Breast epithelium (tissue), 4 donors: ENCODE measurements around the gene HDDC3. TPM values are rescaled to one million over a fixed set of nuclear protein-coding genes. Genes with fewer than 3 reads are reported as not detected.

Experiments used
- DNase-seq, 2 donors: peaks; one replicate each; pipeline ENCODE4 v3.0.0-alpha.2; 2019; ENCODE audit warnings: low spot score in 2 of 2
- H3K27ac ChIP-seq, 2 donors: fragments of 200-600 bp; sonication (generic) in 1 of 2; one replicate each; pipeline ENCODE4 v1.5.1; 2016 to 2019; ENCODE audit warnings: mild to moderate bottlenecking in 1 of 2
- H3K27me3 ChIP-seq, 2 donors: fragments of 200-600 bp; sonication (generic) in 1 of 2; one replicate each; pipeline versions ENCODE4 v1.5.1 to v1.6.0; 2017 to 2019; ENCODE audit warnings: control low read depth in 1 of 2, mild to moderate bottlenecking in 1 of 2
- H3K36me3 ChIP-seq: fragments of 200-600 bp; one replicate; pipeline ENCODE4 v1.5.1; 2019
- H3K4me1 ChIP-seq, 2 donors: fragments of 200-600 bp; sonication (generic); one replicate each; pipeline ENCODE4 v1.5.1; 2016 to 2019; ENCODE audit warnings: control low read depth in 1 of 2
- H3K4me3 ChIP-seq, 3 donors: fragments of 200-600 bp; sonication (generic); 1 replicate in 2 of 3; 2 replicates in 1 of 3; pipeline ENCODE4 v1.5.1; 2016 to 2019; ENCODE audit warnings: mild to moderate bottlenecking in 3 of 3, moderate library complexity in 2 of 3
- H3K9me3 ChIP-seq, 2 donors: fragments of 200-600 bp; sonication (generic) in 1 of 2; one replicate each; pipeline ENCODE4 v1.5.1; 2016 to 2019; ENCODE audit warnings: control low read depth in 1 of 2
- CTCF ChIP-seq, 3 donors: fragments of 450-650 bp; IDR thresholded peaks; one replicate each; pipeline ENCODE4 v1.5.1; 2016 to 2017; ENCODE audit warnings: antibody characterized with exemption in 3 of 3, mild to moderate bottlenecking in 3 of 3, moderate library complexity in 3 of 3
- POLR2A ChIP-seq: fragments of 450-650 bp; IDR thresholded peaks from one replicate; pipeline ENCODE4 v1.6.1; 2016; ENCODE audit warnings: antibody characterized with exemption, mild to moderate bottlenecking, moderate library complexity
- POLR2AphosphoS5 ChIP-seq, 3 donors: sonication (generic); formaldehyde crosslinking; IDR thresholded peaks; one replicate each; pipeline ENCODE4 v1.6.1; 2017; ENCODE audit warnings: antibody characterized with exemption in 3 of 3
- intact Hi-C: fragments of 100-400 bp; cut with DNase I; formaldehyde crosslinking; loops from one replicate; pipeline ENCODE4 v1.15.1; 2023; ENCODE audit warnings: low total_unique reads
- total RNA-seq, 3 donors: library from RNA; depleted of rRNA; stranded (reverse); fragments of >200 nt; gene quantifications; one replicate each; pipeline ENCODE4 v1.1.0, GENCODE V29; 2016

Gene HDDC3
- total RNA-seq, 3 donors from 2014 or later, result 19.0 to 22.3 (median 19.4) TPM

DNA sequence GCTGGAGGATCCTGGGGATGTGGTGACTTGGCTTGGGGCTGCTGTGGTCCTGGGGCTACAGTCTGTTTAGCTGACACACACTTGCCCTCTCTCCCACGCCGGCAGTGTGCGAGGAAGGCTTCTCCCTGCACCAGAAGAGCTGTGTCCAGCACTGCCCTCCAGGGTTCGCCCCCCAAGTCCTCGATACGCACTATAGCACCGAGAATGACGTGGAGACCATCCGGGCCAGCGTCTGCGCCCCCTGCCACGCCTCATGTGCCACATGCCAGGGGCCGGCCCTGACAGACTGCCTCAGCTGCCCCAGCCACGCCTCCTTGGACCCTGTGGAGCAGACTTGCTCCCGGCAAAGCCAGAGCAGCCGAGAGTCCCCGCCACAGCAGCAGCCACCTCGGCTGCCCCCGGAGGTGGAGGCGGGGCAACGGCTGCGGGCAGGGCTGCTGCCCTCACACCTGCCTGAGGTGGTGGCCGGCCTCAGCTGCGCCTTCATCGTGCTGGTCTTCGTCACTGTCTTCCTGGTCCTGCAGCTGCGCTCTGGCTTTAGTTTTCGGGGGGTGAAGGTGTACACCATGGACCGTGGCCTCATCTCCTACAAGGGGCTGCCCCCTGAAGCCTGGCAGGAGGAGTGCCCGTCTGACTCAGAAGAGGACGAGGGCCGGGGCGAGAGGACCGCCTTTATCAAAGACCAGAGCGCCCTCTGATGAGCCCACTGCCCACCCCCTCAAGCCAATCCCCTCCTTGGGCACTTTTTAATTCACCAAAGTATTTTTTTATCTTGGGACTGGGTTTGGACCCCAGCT, 51.0 kb downstream of the HDDC3 start:
- H3K4me1 ChIP-seq, result peaks cover 11% of the 10 kb centered on the region in 2 donors
- no peaks in the 10 kb centered on the region for H3K9me3 ChIP-seq
- no peaks in the 10 kb centered on the region for H3K27me3 ChIP-seq
- TF ChIP-seq CTCF (IDR thresholded peaks at IDR 0.05) (no peak), POLR2A (no peak), POLR2AphosphoS5 (IDR thresholded peaks at IDR 0.05) (no peak)
- H3K36me3 ChIP-seq, result peaks cover 11% of the 10 kb centered on the region
- H3K4me3 ChIP-seq, result no peak overlapping the region
- intact Hi-C loops, result no loop called here
- DNase-seq, result no peak
- no peak overlapping the region for H3K27ac ChIP-seq

DNA sequence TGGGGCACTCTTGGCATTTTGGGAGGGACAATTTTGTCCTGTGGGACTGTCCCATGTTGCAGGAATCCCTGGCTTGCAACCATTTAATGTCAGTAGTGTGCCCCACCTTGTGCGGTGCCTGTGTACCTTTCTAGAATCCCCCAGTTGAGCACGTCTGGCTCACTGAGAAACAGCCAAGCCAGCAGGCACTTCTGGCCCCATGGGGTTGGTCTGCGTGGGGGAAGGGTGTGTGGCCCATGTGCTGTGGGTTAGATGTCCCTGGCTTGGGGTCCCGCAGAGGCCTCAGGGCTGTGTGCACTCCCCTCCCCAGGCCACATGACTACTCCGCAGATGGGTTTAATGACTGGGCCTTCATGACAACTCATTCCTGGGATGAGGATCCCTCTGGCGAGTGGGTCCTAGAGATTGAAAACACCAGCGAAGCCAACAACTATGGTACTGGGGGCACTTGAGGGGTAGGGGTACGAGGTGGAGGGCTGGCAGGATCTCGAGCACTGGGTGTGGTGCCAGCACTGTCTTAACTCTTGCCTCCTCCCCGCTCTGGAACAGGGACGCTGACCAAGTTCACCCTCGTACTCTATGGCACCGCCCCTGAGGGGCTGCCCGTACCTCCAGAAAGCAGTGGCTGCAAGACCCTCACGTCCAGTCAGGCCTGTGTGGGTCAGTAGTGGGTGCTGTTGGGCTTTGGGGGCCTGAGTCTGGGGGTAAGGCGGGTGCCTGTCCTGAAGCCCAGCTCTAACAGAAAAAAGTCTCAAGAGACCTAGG, 51.8 kb downstream of the HDDC3 start:
- peaks cover 11% of the 10 kb centered on the region for H3K36me3 ChIP-seq
- peaks cover 11% of the 10 kb centered on the region in 2 donors for H3K4me1 ChIP-seq
- no peaks in the 10 kb centered on the region for H3K27me3 ChIP-seq
- TF ChIP-seq POLR2AphosphoS5 (IDR thresholded peaks at IDR 0.05), result no peak
- no peak overlapping the region for H3K4me3 ChIP-seq
- intact Hi-C loops, result no loop called here
- no peak overlapping the region for H3K27ac ChIP-seq
- no peak for DNase-seq
- no peaks in the 10 kb centered on the region for H3K9me3 ChIP-seq

Other genes starting within 250 kb of the HDDC3 start
- 1 to 10 TPM in 2 of 3 donors, under 1 TPM in 1; 0.33 to 7.4 (median 2.2) TPM for gene BLM, start 215.2 kb downstream of the HDDC3 start, total RNA-seq
- gene FURIN, start 64.0 kb downstream of the HDDC3 start, total RNA-seq, result 10 to 100 TPM; 34.5 to 48.5 (median 36.4) TPM
- gene FES, start 48.0 kb downstream of the HDDC3 start, total RNA-seq, result 10 to 100 TPM; 41.4 to 54.7 (median 42.3) TPM
- 10 to 100 TPM; 38.2 to 58.0 (median 56.9) TPM for gene MAN2A2, start 29.2 kb downstream of the HDDC3 start, total RNA-seq
- 10 to 100 TPM; 52.4 to 65.0 (median 59.8) TPM for gene UNC45A, start 2.7 kb upstream of the HDDC3 start, total RNA-seq
- gene RCCD1, start 22.3 kb upstream of the HDDC3 start, total RNA-seq, result 1 to 10 TPM; 5.3 to 9.8 (median 7.9) TPM
- 10 to 100 TPM in 2 of 3 donors, 1 to 10 TPM in 1; 4.3 to 19.8 (median 10.5) TPM for gene PRC1, start 62.0 kb upstream of the HDDC3 start, total RNA-seq
- 10 to 100 TPM in 1 of 3 donors, 1 to 10 TPM in 2; 8.8 to 10.7 (median 9.0) TPM for gene VPS33B, start 90.0 kb upstream of the HDDC3 start, total RNA-seq
- 1 to 10 TPM in 2 of 3 donors, under 1 TPM in 1; 0.44 to 4.9 (median 2.2) TPM for gene SV2B, start 167.7 kb upstream of the HDDC3 start, total RNA-seq